Measurements from ENCODE around the gene PSD2. TPM values are rescaled to one million over a fixed set of nuclear protein-coding genes. Genes with fewer than 3 reads are reported as not detected.

PSD2 gene
- total RNA-seq, 1 experiment from 2014 or later, result 0.05 TPM

GRCh38 chr5:139772089-139772791, 23.4 kb upstream of the PSD2 start:
- POLR2A ChIA-PET, result no interaction called here
- Histone ChIP-seq H3K4me1 (ENCODE audit: control insufficient read depth, insufficient read depth, low read length) (no peaks in the 10 kb centered on the region), H3K27me3 (ENCODE audit: control insufficient read depth, insufficient read depth, low read length) (no peaks in the 10 kb centered on the region), H3K4me3 (ENCODE audit: low read depth in 2 of 2, low read length in 2 of 2) (no peak overlapping the region), H3K36me3 (ENCODE audit: control insufficient read depth, insufficient read depth, low read length) (no peaks in the 10 kb centered on the region), H3K27ac (ENCODE audit: low read length) (no peak overlapping the region), H3K9me3 (ENCODE audit: control insufficient read depth, insufficient read depth, low read depth, low read length) (no peaks in the 10 kb centered on the region)
- DNase-seq (ENCODE audit: low read depth, low spot score) (no peak), ATAC-seq (no peak)
- BruUV-seq (replicated peaks), result no TSS peak
- no peak for TF ChIP-seq TCF7L2 (IDR thresholded peaks at IDR 0.05; ENCODE audit: low read depth, low read length)
- no peak for TF ChIP-seq POLR2AphosphoS5 (IDR thresholded peaks at IDR 0.05; ENCODE audit: low read depth, low read length)
- no peak for TF ChIP-seq CTCF (IDR thresholded peaks at IDR 0.05)
- TF ChIP-seq SIN3A (IDR thresholded peaks at IDR 0.05; ENCODE audit: borderline replicate concordance, insufficient read depth, low read depth, low read length), result no peak
- no peak for TF ChIP-seq REST (IDR thresholded peaks at IDR 0.05; ENCODE audit: insufficient read depth in 1 of 2, low read depth in 2 of 2, low read length in 1 of 2)
- intact Hi-C loops (cut with micrococcal nuclease; ENCODE audit: unreplicated experiment) (no loop called here), in situ Hi-C loops (cut with HindIII; ENCODE audit: low pct_unique_long_range_greater_than_20kb, low sequenced_read_pairs) (no loop called here)
- CTCF ChIA-PET, result no interaction called here

GRCh38 chr5:139772927-139773690, 22.5 kb upstream of the PSD2 start:
- no peaks in the 10 kb centered on the region for H3K4me1 ChIP-seq (ENCODE audit: control insufficient read depth, insufficient read depth, low read length)
- H3K4me3 ChIP-seq (ENCODE audit: low read depth in 2 of 2, low read length in 2 of 2), result no peak overlapping the region
- no peak for ATAC-seq
- no peak overlapping the region for H3K27ac ChIP-seq (ENCODE audit: low read length)
- intact Hi-C loops (cut with micrococcal nuclease; ENCODE audit: unreplicated experiment) (no loop called here), in situ Hi-C loops (cut with HindIII; ENCODE audit: low pct_unique_long_range_greater_than_20kb, low sequenced_read_pairs) (no loop called here)
- DNase-seq (ENCODE audit: low read depth, low spot score), result no peak
- CTCF ChIA-PET, result interaction anchor here (0.7 kb wide), 1 partner anchor 416 kb away, joined by 4 read pairs; no protein-coding TSS in a partner anchor
- no TSS peak for BruUV-seq (replicated peaks)
- no peaks in the 10 kb centered on the region for H3K27me3 ChIP-seq (ENCODE audit: control insufficient read depth, insufficient read depth, low read length)
- no peak for TF ChIP-seq SIN3A (IDR thresholded peaks at IDR 0.05; ENCODE audit: borderline replicate concordance, insufficient read depth, low read depth, low read length)
- no peak for TF ChIP-seq POLR2AphosphoS5 (IDR thresholded peaks at IDR 0.05; ENCODE audit: low read depth, low read length)
- TF ChIP-seq CTCF (IDR thresholded peaks at IDR 0.05), result no peak
- no peak for TF ChIP-seq TCF7L2 (IDR thresholded peaks at IDR 0.05; ENCODE audit: low read depth, low read length)
- TF ChIP-seq REST (IDR thresholded peaks at IDR 0.05; ENCODE audit: insufficient read depth in 1 of 2, low read depth in 2 of 2, low read length in 1 of 2), result no peak
- H3K36me3 ChIP-seq (ENCODE audit: control insufficient read depth, insufficient read depth, low read length), result no peaks in the 10 kb centered on the region
- no peaks in the 10 kb centered on the region for H3K9me3 ChIP-seq (ENCODE audit: control insufficient read depth, insufficient read depth, low read depth, low read length)
- POLR2A ChIA-PET, result no interaction called here
